ENCODE data around the gene GPR33. TPM values are rescaled to one million over a fixed set of nuclear protein-coding genes. Genes with fewer than 3 reads are reported as not detected.

Gene GPR33
- total and polyA plus RNA-seq, 10 of the 15 experiments (the other 5 are each of a cell fraction or from before 2014, with no cell fraction given): not detected

GRCh38 chr14:31536201-31536960, 48.5 kb upstream of the GPR33 start:
- no peak overlapping the region for H2AFZ ChIP-seq (ENCODE audit: control insufficient read depth, low read depth, low read length)
- intact Hi-C loops (cut with micrococcal nuclease; ENCODE audit: unreplicated experiment): no loop called here
- no peak for ATAC-seq
- H3K27ac ChIP-seq (ENCODE audit: control insufficient read depth, insufficient read depth): no peak overlapping the region
- H3K4me3 ChIP-seq: no peak overlapping the region
- no peaks in the 10 kb centered on the region for H3K36me3 ChIP-seq (ENCODE audit: control insufficient read depth in 2 of 2, insufficient read depth in 2 of 2, low read length in 1 of 2)
- no peaks in the 10 kb centered on the region for H3K9me3 ChIP-seq (replicated peaks; ENCODE audit: control insufficient read depth, insufficient read depth, low read length)
- H3K4me2 ChIP-seq (ENCODE audit: control insufficient read depth, insufficient read depth): no peak overlapping the region
- no peaks in the 10 kb centered on the region for H3K4me1 ChIP-seq (ENCODE audit: control insufficient read depth, insufficient read depth, low read length)
- CTCF ChIA-PET: no interaction called here
- in situ Hi-C loops (cut with MboI): no loop called here
- H3K9ac ChIP-seq (ENCODE audit: control insufficient read depth, insufficient read depth, low read length): no peak overlapping the region
- H4K20me1 ChIP-seq (ENCODE audit: control insufficient read depth, insufficient read depth): no peaks in the 10 kb centered on the region
- SMC1A ChIA-PET (ENCODE audit: uncharacterized antibody, unreplicated experiment): interaction anchor here (0.7 kb wide), 1 partner anchor 167 kb away, joined by 3 read pairs; no protein-coding TSS in a partner anchor
- H3K27me3 ChIP-seq (replicated peaks in 1 of 2; ENCODE audit: control insufficient read depth in 2 of 2, insufficient read depth in 2 of 2, low read length in 1 of 2): no peaks in the 10 kb centered on the region
- BruUV-seq (replicated peaks): no TSS peak
- no peak for TF ChIP-seq RFX5 (IDR thresholded peaks at IDR 0.05; ENCODE audit: low read depth, low read length)
- no peak for TF ChIP-seq ZBTB40 (IDR thresholded peaks at IDR 0.05; ENCODE audit: borderline replicate concordance)
- no peak for TF ChIP-seq NFYA (IDR thresholded peaks at IDR 0.05; ENCODE audit: borderline replicate concordance, low read depth, low read length)
- no peak for TF ChIP-seq RBBP5 (conservative IDR thresholded peaks at IDR 0.05)
- no peak for TF ChIP-seq EZH2 (IDR thresholded peaks at IDR 0.05; ENCODE audit: borderline replicate concordance, control insufficient read depth, low read depth, low read length)
- RAD21 ChIA-PET (ENCODE audit: unreplicated experiment): no interaction called here
- WGBS (ENCODE audit: insufficient coverage, insufficient replicate concordance, low lambda C conversion rate, missing lambda C conversion rate): 25% methylated on average over 5 of the region's 5 CpGs
- no peaks in the 10 kb centered on the region for H3K79me2 ChIP-seq (ENCODE audit: control insufficient read depth, insufficient read depth, low read length)
- POLR2A ChIA-PET: no interaction called here
- no peak for FAIRE-seq
- DNase-seq (ENCODE audit: low read depth, low spot score): no peak

Measured in GM12878 (cell line).